ENCODE data around the gene DEDD2.

GRCh38 chr19:42193706-42194105, 23.8 kb downstream of the DEDD2 start:
- TF ChIP-seq CTCF (IDR thresholded peaks at IDR 0.05): no peak
- TF ChIP-seq POLR2A (IDR thresholded peaks at IDR 0.05): no peak
